HepG2 (cell line): ENCODE measurements around the gene ACACA. TPM values are rescaled to one million over a fixed set of nuclear protein-coding genes. Genes with fewer than 3 reads are reported as not detected.

ENCODE experiments used
- ATAC-seq: fragments of 200-7000 bp; cut with Tn5 transposase; 3 replicates; pipeline ENCODE4 v1.9.1; 2020; ENCODE audit warnings: mild to moderate bottlenecking, moderate library complexity
- BruUV-seq: library from RNA; stranded (reverse); fragments of 400-500 nt; replicated peaks from 2 replicates; lab custom pipeline; 2021; lab: Mats Ljungman, UMichigan
- CTCF ChIA-PET: fragments of 300-600 bp; formaldehyde crosslinking; extraction: SDS; loops from one replicate; lab custom pipeline; 2021; ENCODE audit warnings: low total read pairs, inconsistent platforms, low intra/inter-chr PET ratio; lab: Yijun Ruan, JAX
- POLR2A ChIA-PET: fragments of 350-600 bp; sonication (Branson Sonifier 250); formaldehyde crosslinking; loops from one replicate; lab custom pipeline; 2020; ENCODE audit warnings: antibody characterized with exemption, inconsistent platforms; lab: Yijun Ruan, JAX
- DNase-seq: peaks from one replicate; pipeline ENCODE4 v3.0.0-alpha.2; 2015; ENCODE audit warnings: low spot score
- FAIRE-seq: peaks from 3 replicates; lab custom pipeline; 2011; peaks lifted over from hg19 to GRCh38; lab: Jason Lieb, UNC
- H2AFZ ChIP-seq: one replicate; pipeline ENCODE4 v1.6.1; 2011; ENCODE audit warnings: low read length, inconsistent platforms
- H3K27ac ChIP-seq: fragments of 300-600 bp; 3 replicates; pipeline ENCODE4 v1.8.0; 2011; ENCODE audit warnings: mixed run types, mild to moderate bottlenecking, mixed read lengths, low read length, inconsistent platforms; ENCODE audit not compliant: insufficient read depth; ENCODE audit errors: extremely low read length
- H3K27me3 ChIP-seq, 2 experiments: fragments of 200-600 bp in 1 of 2; 2 replicates in 1 of 2; 3 replicates in 1 of 2; pipeline versions ENCODE4 v1.6.0 to v1.8.0; 2011; ENCODE audit warnings: low read length in 2 of 2, mild to moderate bottlenecking in 2 of 2, moderate library complexity in 2 of 2, inconsistent platforms in 1 of 2; ENCODE audit not compliant: insufficient read depth in 2 of 2, control insufficient read depth in 1 of 2
- H3K36me3 ChIP-seq, 2 experiments: fragments of 200-600 bp in 1 of 2; replicated peaks in 1 of 2; 2 replicates in 1 of 2; 3 replicates in 1 of 2; pipeline versions ENCODE4 v1.5.1 to v1.8.0; 2011; ENCODE audit warnings: low read length in 2 of 2, inconsistent platforms in 1 of 2; ENCODE audit not compliant: insufficient read depth in 2 of 2, control insufficient read depth in 1 of 2
- H3K4me1 ChIP-seq: 2 replicates; pipeline ENCODE4 v1.5.1; 2012; ENCODE audit warnings: low read length, inconsistent platforms; ENCODE audit not compliant: insufficient read depth
- H3K4me2 ChIP-seq: 2 replicates; pipeline ENCODE4 v1.6.0; 2011; ENCODE audit warnings: low read depth, low read length, inconsistent platforms
- H3K4me3 ChIP-seq, 3 experiments: fragments of 200-600 bp in 1 of 3; sonication (generic), shearing (Covaris generic) in 1 of 3; replicated peaks in 1 of 3; 2 replicates each; pipeline ENCODE4 v1.5.1; 2011 to 2016; ENCODE audit warnings: low read length in 3 of 3, inconsistent platforms in 2 of 3, low read depth in 2 of 3, mild to moderate bottlenecking in 2 of 3, control low read depth in 1 of 3, mixed read lengths in 1 of 3; ENCODE audit not compliant: insufficient read depth in 1 of 3
- H3K79me2 ChIP-seq: one replicate; pipeline ENCODE4 v1.6.1; 2011; ENCODE audit warnings: low read length, inconsistent platforms; ENCODE audit not compliant: insufficient read depth
- H3K9ac ChIP-seq: 2 replicates; pipeline ENCODE4 v1.6.0; 2011; ENCODE audit warnings: mild to moderate bottlenecking, low read depth, low read length, inconsistent platforms; ENCODE audit not compliant: insufficient read depth
- H3K9me3 ChIP-seq: 2 replicates; pipeline ENCODE4 v1.5.1; 2012; ENCODE audit warnings: mild to moderate bottlenecking, low read length
- H4K20me1 ChIP-seq: 2 replicates; pipeline ENCODE4 v1.6.0; 2011; ENCODE audit warnings: inconsistent platforms, mild to moderate bottlenecking, low read length, moderate library complexity; ENCODE audit not compliant: insufficient read depth
- GABPA ChIP-seq, 2 experiments: IDR thresholded peaks; 2 replicates each; pipeline ENCODE4 v1.6.1; 2011 to 2016; ENCODE audit warnings: low read depth in 2 of 2, low read length in 1 of 2, missing biosample characterization in 1 of 2, missing genetic modification characterization in 1 of 2
- SALL2 ChIP-seq: sonication (generic); formaldehyde crosslinking; IDR thresholded peaks from 2 replicates; pipeline ENCODE4 v1.8.1; 2023; ENCODE audit warnings: mild to moderate bottlenecking, missing genetic modification reagents, inconsistent platforms
- TBL1XR1 ChIP-seq: fragments of 150-350 bp; IDR thresholded peaks from 2 replicates; pipeline ENCODE4 v1.6.1; 2014; ENCODE audit warnings: borderline replicate concordance, low read length; ENCODE audit not compliant: partially characterized antibody
- WGBS: methylation state at CpG from one replicate; pipeline ENCODE4 v1.1.6; 2017; ENCODE audit warnings: low lambda C conversion rate; 5-methylcytosine and 5-hydroxymethylcytosine counted together
- in situ Hi-C: cut with HindIII; loops from 2 replicates; pipeline ENCODE4 v1.10.0; 2017; ENCODE audit warnings: low pct_unique_long_range_greater_than_20kb; ENCODE audit not compliant: extremely low pct_ligation_motif_present
- intact Hi-C: fragments of 100-400 bp; cut with micrococcal nuclease; formaldehyde crosslinking; loops from one replicate; pipeline ENCODE4 v1.10.0; 2022; ENCODE audit not compliant: unreplicated experiment
- polyA plus RNA-seq, 8 experiments: library from polyadenylated mRNA; depleted of rRNA in 3 of 8; stranded (reverse) in 7 of 8; unstranded in 1 of 8; fragments of >200 nt; fragmentation: Illumina TruSeq in 4 of 8; extraction: Trizol in 4 of 8; gene quantifications; 2 replicates each; pipeline versions ENCODE4 v1.2.1 to v1.2.3, GENCODE V29; 2011 to 2016; ENCODE audit warnings: low read depth in 4 of 8, missing spikeins in 1 of 8, mixed read lengths in 1 of 8; ENCODE audit not compliant: insufficient read depth in 1 of 8
- total RNA-seq, 5 experiments: library from RNA; depleted of rRNA; stranded (reverse); fragments of >200 nt; fragmentation: Illumina TruSeq; extraction: Trizol; gene quantifications; 2 replicates each; pipeline ENCODE4 v1.2.3, GENCODE V29; 2016; ENCODE audit warnings: low read depth in 1 of 5
- TF ChIP-seq, protein P1 (sequence below): sonication (generic); formaldehyde crosslinking; IDR thresholded peaks from 2 replicates; pipeline ENCODE4 v1.9.0; 2021; ENCODE audit warnings: missing genetic modification reagents, mild to moderate bottlenecking, borderline replicate concordance
- TF ChIP-seq, protein P2 (sequence below): sonication (generic); formaldehyde crosslinking; IDR thresholded peaks from 2 replicates; pipeline ENCODE4 v1.4.0; 2020; ENCODE audit warnings: missing genetic modification reagents

Gene ACACA
- total and polyA plus RNA-seq, 2 of the 13 experiments (the other 11 are each of a cell fraction or from before 2014, with no cell fraction given): 39.2 to 47.2 TPM

DNA sequence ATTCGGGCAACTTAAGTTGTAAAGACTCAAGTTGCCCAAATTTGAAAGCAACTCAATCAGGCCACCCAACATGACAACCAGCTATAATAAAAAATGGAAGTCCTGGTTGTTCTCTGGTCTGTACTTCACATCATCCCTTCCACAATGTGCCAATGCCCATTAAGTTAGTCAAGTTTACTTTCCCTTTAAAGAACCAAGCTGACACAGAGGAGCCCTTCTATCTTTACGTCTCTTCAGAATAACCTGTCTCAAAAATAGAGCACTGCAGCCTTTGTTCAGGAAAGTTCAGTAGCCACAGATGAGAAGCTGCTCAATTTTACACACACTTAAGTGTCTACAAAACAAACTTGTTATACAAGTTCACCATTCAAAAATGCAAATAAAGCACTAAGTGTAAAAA, 106.0 kb downstream of the ACACA start (continued):
- TF ChIP-seq, protein P1, sequence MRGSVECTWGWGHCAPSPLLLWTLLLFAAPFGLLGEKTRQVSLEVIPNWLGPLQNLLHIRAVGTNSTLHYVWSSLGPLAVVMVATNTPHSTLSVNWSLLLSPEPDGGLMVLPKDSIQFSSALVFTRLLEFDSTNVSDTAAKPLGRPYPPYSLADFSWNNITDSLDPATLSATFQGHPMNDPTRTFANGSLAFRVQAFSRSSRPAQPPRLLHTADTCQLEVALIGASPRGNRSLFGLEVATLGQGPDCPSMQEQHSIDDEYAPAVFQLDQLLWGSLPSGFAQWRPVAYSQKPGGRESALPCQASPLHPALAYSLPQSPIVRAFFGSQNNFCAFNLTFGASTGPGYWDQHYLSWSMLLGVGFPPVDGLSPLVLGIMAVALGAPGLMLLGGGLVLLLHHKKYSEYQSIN (CRISPR knock-in tag): no peak

DNA sequence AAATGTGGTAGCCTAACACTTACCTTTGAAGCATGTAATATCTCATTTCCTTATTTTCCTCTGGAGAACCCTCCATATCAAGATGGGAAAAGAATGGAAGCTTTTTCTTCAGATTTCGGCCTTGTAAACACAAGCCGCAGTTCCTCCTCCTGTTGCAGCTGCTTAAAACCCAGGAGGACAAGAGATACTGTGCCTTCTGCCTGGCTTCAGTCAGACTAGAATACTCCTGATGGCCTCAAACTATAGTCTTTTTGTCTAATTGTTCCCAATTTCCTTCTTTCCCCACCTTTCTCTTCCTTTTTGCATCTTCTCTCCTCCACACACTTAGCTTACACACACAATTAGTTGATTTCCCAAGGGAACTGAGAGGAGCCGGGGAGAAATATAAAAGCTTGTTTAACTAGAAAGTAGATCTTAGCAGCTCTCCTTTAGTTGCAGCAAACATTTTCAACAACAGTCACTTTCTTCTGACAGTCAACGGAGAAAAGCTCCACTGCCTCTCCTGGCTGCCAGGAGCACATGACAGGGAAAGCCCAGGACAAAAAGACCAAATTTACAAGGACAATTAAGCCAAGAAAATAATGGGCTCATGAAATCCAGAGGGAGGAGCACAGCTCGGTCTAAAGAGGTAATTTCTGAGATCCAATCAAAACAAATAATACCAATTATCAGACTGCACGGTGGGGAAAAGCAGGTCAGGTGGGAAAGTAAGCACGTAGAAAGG, 107.2 kb downstream of the ACACA start:
- peaks cover 31% of the 10 kb centered on the region for H3K4me1 ChIP-seq
- H3K9me3 ChIP-seq: no peaks in the 10 kb centered on the region
- peaks cover 33% of the 10 kb centered on the region for H3K79me2 ChIP-seq
- H3K36me3 ChIP-seq: peaks cover 3 to 14% of the 10 kb centered on the region in 2 experiments; a peak in 3 of 5 replicates
- H3K27me3 ChIP-seq: no peaks in the 10 kb centered on the region
- intact Hi-C loops (no loop called here), in situ Hi-C loops (no loop called here)
- no peak overlapping the region; the same call in 1 of the 2 replicates for H3K9ac ChIP-seq
- H3K4me3 ChIP-seq: no peak overlapping the region
- ChIA-PET POLR2A (interaction anchor here (1.5 kb wide), 1 partner anchor 59 kb away, joined by 4 read pairs; no protein-coding TSS in a partner anchor), CTCF (no interaction called here)
- TF ChIP-seq TBL1XR1 (no peak), GABPA (IDR thresholded peaks at IDR 0.05; ENCODE audit: low read depth, low read length) (no peak), GABPA (CRISPR knock-in tag; IDR thresholded peaks at IDR 0.05; ENCODE audit: low read depth) (no peak), SALL2 (CRISPR knock-in tag) (no peak)
- TF ChIP-seq, protein P2, sequence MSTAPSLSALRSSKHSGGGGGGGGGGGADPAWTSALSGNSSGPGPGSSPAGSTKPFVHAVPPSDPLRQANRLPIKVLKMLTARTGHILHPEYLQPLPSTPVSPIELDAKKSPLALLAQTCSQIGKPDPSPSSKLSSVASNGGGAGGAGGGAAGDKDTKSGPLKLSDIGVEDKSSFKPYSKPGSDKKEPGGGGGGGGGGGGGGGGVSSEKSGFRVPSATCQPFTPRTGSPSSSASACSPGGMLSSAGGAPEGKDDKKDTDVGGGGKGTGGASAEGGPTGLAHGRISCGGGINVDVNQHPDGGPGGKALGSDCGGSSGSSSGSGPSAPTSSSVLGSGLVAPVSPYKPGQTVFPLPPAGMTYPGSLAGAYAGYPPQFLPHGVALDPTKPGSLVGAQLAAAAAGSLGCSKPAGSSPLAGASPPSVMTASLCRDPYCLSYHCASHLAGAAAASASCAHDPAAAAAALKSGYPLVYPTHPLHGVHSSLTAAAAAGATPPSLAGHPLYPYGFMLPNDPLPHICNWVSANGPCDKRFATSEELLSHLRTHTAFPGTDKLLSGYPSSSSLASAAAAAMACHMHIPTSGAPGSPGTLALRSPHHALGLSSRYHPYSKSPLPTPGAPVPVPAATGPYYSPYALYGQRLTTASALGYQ (CRISPR knock-in tag): no peak
- 88% methylated on average over 7 of the region's 7 CpGs for WGBS
- no peaks in the 10 kb centered on the region for H4K20me1 ChIP-seq
- no peak overlapping the region for H2AFZ ChIP-seq
- no peak for DNase-seq
- no peak for FAIRE-seq
- H3K4me2 ChIP-seq: no peak overlapping the region
- H3K27ac ChIP-seq: peak overlapping the region; percentile 43
- no peak for ATAC-seq
- no TSS peak for BruUV-seq
